ENCODE results near the gene NMD3.

DNA sequence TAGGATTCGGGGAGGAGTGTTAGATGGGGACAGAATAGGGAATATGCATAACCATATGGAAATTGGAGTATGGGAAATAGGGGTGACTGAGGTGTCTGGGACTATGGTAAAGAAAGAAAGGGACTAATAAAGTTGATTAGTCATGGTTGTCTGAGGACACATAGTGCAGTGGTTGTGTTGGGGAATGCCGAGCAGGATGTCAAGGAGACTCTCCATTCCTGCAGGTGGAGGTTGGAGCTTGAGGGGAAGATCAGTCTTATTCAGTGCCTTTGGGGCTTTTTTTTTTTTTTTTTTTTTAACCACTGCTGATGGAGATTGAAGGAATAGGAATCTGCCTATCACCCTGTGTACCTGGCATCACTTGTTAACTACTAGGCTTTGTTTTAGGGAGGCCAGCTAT lies 10.8 kb downstream of the NMD3 start:
- TF ChIP-seq, protein P1, sequence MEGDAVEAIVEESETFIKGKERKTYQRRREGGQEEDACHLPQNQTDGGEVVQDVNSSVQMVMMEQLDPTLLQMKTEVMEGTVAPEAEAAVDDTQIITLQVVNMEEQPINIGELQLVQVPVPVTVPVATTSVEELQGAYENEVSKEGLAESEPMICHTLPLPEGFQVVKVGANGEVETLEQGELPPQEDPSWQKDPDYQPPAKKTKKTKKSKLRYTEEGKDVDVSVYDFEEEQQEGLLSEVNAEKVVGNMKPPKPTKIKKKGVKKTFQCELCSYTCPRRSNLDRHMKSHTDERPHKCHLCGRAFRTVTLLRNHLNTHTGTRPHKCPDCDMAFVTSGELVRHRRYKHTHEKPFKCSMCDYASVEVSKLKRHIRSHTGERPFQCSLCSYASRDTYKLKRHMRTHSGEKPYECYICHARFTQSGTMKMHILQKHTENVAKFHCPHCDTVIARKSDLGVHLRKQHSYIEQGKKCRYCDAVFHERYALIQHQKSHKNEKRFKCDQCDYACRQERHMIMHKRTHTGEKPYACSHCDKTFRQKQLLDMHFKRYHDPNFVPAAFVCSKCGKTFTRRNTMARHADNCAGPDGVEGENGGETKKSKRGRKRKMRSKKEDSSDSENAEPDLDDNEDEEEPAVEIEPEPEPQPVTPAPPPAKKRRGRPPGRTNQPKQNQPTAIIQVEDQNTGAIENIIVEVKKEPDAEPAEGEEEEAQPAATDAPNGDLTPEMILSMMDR (IDR thresholded peaks at IDR 0.05; ENCODE audit: low read depth, low read length), result no peak
- no peak for TF ChIP-seq EZH2phosphoT487 (IDR thresholded peaks at IDR 0.05; ENCODE audit: low read depth)

Measured in OCI-LY3 (cell line).